ENCODE measurements around the gene ADGRG1.

The ADGRG1 gene

GRCh38 chr16:57635266-57636097, 7.1 kb downstream of the ADGRG1 start:
- DNase-seq (ENCODE audit: low spot score), result peak; percentile 41

GRCh38 chr16:57636184-57636583, 7.8 kb downstream of the ADGRG1 start:
- DNase-seq (ENCODE audit: low spot score), result no peak

GRCh38 chr16:57637020-57637419, 8.6 kb downstream of the ADGRG1 start:
- DNase-seq (ENCODE audit: low spot score), result no peak

DNA sequence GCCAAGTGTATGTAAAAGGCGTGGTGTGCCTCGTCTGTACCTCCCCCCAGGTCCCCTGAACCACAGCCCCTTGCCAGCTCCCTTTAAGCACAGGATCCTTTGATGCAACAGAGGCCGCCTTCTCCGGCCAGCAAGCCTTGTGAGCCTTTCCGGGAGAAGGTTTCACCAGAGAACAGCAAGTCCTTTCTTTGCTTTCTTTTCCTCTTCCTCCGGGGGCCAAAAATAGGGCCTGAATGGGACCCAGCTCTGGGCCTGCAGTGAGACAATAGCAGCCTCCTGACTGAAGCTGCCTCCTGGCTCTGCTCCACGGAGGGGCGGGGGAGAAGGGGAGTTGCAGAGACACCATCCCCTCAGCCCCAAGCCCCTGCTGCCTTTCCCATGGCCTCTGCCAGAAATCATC, 9.0 kb downstream of the ADGRG1 start:
- DNase-seq (ENCODE audit: low spot score), result no peak

- DNase-seq (ENCODE audit: low spot score), result no peak
These were observed 9.5 kb downstream of the ADGRG1 start for GRCh38 chr16:57637965-57638364.

- DNase-seq (ENCODE audit: low spot score), result no peak
These were observed 10.0 kb downstream of the ADGRG1 start for GRCh38 chr16:57638381-57638780.

- no peak for DNase-seq (ENCODE audit: low spot score)
These were observed 10.9 kb downstream of the ADGRG1 start for GRCh38 chr16:57639172-57639887.

DNA sequence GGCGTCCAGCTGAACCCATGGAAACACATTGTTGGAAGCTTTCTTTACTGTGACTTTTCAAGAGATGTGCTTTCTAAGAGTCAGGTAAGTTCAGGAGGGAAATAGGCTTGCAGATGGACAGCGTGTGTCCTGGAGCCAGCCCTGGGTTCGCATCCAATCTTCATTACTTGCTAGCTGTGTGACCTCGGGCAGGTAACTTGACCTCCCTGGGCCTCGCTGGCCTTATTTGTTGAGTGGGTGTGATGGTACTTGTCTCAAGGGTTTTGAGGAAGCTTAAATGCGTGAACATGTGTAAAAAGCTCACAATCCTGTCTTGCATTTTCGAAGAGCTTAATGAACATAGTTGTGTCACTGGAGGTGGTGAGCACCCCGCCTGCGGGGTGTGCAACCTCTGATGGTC, 11.8 kb downstream of the ADGRG1 start:
- DNase-seq (ENCODE audit: low spot score), result no peak

DNA sequence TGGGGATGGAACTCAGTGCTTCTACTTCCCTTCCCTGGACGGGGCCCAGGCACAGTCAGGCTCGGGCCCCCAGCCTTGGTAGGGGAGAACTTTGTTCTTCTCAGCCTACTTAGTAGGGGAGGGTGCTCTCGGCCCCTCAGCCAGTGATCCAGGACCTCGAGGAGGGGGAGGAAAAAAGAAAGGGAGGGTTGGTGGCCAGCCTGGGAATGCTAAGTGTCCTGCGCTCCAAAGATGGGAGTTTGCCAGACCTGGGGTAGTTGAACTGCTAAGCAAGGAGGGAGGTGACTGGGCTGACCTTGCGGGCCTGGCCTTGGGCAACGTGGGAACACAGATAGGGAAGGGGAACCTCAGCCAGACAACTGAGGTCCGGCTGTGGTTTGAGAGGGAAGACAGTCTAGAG, 12.2 kb downstream of the ADGRG1 start:
- DNase-seq (ENCODE audit: low spot score), result no peak

DNA sequence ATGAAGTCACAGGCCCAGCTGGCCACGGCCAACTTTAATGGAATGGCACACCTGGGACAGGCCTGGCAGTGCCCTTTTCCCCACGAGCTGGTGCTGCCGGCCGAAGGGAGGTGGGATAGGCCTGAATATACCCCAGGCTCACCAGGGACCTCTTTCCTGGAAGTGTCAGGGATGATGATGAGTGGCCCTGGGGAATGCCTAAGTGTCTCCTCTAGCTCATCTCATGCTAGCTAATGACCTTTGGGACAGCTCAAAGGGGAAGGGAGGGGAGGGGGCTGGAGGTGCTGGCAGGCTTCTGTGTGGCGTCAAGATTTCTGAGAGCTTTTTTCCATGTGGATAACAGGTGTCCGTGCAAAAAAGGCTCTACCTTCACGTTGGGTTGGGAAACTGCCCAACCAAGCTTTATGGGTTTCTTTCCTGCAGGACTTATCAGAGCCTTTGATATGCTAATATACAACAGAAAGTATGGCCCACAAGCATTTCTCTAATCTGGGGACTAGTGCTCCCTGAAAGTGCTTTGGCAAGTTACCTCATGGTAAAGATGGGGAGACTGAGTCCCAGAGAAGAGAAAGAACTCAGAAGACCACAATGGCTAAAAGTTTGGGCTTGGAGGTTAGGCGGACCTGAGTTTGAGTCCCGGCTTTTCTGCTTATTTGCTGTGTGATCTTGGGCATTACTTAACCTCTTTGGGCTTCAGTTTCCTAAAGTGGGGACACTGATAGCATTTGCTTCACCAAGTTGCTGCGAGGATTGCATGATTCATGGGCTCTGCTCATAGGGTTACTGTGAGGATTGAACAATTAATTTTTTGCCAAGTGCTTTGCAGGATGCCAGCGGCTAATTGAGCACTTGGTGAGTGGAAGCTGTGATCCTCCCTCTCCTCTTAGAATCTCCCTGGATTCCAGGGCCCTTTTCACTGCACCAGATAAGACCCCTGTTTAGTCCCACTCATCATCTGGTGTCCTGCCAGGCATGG, 14.0 kb downstream of the ADGRG1 start:
- no peak for DNase-seq (ENCODE audit: low spot score)

- no peak for DNase-seq (ENCODE audit: low spot score)
These were observed 14.9 kb downstream of the ADGRG1 start for GRCh38 chr16:57643147-57643874.

DNA sequence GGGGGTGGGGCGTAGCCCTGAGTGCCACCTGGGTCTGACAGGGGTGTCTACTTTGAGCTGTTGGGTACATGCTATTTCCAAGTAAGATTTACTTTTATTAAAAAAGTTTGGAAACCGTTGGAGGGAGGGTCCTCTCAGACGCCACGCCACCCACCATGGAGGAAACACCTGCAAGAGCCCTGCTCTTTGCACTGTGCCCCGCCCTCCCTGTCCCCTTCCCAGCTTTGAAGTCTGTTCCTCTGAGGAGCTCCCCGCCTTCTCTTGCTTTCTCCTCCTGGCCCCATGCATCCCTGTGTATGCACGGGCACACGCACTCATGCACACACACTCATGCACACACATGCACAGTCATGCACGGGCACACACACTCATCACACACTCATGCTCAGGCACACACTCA, 15.5 kb downstream of the ADGRG1 start:
- DNase-seq (ENCODE audit: low spot score), result no peak

- DNase-seq (ENCODE audit: low spot score), result no peak
These were observed 16.1 kb downstream of the ADGRG1 start for GRCh38 chr16:57644383-57645014.

- no peak for DNase-seq (ENCODE audit: low spot score)
These were observed 16.7 kb downstream of the ADGRG1 start for GRCh38 chr16:57645169-57645568.

DNA sequence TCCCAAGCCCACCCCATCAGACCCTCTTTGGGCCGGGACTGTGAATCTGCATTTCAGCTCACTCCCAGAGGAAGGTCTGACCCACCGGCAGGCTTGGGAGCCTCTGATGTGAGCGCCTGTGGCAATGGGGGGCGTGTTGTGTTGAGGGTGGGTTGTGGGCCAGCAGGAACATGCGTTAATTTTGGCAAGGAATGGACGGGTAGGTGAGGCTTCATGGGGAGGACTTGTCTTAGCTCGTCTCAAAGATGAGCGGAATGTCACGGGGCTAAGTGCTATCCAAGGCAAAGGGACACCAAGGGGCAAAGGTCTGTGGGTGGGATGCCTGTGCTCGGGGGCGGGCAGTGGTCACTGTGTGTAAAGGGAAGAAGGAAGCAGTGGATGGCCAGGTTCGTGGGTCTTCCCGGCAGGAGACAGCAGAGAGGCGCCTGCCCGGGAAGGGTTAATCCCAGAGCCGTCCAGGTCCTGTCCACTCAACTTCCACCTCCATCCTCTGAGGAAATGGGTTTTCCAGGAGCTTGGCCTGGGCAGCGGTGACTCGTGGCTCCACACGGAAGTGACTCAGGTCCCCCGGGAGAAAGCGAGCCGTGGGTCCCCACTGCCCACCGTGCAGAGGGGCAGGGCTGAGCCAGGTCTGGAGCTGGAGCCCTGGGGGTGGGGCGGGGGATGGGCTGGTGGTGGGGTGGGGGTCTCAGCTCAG, 17.4 kb downstream of the ADGRG1 start:
- DNase-seq (ENCODE audit: low spot score), result no peak

DNA sequence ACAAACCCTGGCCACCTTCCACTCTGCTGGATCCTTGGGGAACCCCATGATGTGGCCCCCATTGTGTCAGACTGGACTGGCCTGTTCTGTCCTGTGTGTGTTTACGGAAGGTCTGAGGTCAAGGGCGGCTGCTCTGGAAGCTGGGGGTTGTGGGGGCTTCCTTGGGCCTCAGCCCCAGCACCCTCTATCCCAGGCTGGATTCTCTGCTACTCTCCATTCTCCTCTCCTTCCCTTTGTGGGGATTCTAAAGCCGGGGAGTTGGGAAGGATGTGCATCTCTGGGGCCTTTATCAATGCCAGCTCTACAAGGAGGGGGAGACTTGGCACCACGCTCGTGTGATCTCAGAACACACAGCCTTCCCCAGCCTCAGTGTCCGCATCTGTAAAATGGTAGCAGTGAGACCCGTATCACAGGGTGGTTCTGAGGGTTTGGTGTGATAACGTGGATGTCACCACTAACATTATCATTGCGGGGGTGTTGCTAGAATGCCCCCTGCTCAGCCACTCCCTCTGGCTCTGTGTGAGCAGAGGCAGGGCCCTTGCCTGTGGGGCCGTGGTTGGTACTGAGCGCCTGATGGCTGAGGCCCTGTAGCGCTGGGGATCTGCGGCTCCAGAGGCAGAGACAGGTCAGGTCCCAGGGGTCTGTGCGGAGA, 18.1 kb downstream of the ADGRG1 start:
- DNase-seq (ENCODE audit: low spot score), result no peak

DNA sequence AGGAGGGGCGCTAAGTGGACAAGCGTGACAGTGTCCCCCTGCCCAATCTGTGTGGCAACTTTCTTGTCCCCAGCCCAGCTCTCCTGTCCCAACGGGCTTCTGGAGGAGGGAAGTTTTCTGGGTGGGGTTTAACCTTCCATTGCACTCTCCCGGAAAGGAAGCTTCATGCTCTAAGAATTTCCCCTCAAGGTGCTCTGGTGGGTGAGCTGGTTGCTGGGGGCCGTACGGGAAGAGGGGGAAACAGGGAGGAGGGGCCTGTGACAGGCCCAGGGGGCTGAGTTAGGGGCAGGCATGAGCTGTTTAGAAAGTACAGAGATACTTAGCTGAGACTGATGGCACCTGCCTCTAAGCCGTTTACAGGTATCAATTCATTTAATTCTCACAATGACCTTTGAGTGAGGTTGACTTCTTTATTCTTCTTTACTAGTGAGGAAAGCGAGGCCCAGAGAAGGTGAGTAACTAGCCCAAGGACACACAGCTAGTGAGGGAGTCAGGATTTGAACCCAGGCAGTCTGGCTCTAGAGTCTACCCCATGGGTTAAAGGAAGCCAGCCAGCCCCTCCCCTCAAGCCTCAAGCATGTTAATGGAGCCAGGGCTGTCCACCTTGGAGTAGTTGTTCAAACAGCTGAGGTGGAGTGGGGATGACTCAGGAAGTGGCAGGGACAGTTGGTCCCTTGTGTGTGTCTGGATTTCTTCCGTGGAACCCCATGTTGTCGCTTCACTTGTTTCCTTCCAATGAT, 18.9 kb downstream of the ADGRG1 start:
- no peak for DNase-seq (ENCODE audit: low spot score)

GRCh38 chr16:57648125-57648524, 19.7 kb downstream of the ADGRG1 start:
- no peak for DNase-seq (ENCODE audit: low spot score)
